H1 (cell line): ENCODE data around the gene DIS3L. TPM values are rescaled to one million over a fixed set of nuclear protein-coding genes. Genes with fewer than 3 reads are reported as not detected.

Source experiments
- CTCF ChIA-PET: fragments of 300-600 bp; sonication (Branson Sonifier 250); formaldehyde crosslinking; loops from one replicate; lab custom pipeline; 2021; ENCODE audit not compliant: partially characterized antibody; lab: Charles Lee
- POLR2A ChIA-PET: fragments of 300-600 bp; sonication (Branson Sonifier 250); formaldehyde crosslinking; loops from one replicate; lab custom pipeline; 2021; ENCODE audit warnings: inconsistent platforms; ENCODE audit not compliant: partially characterized antibody; lab: Charles Lee
- DNase-seq, 2 experiments: peaks; one replicate each; pipeline versions ENCODE4 v3.0.0 to v3.0.0-alpha.2; 2010 to 2022; ENCODE audit warnings: low spot score in 2 of 2, low read depth in 1 of 2, mixed read lengths in 1 of 2
- FAIRE-seq: peaks from 2 replicates; lab custom pipeline; 2011; peaks lifted over from hg19 to GRCh38; lab: Jason Lieb, UNC
- H2AFZ ChIP-seq: 2 replicates; pipeline ENCODE4 v1.8.1; 2012; ENCODE audit warnings: low read length, inconsistent platforms
- H2AK5ac ChIP-seq: 2 replicates; pipeline ENCODE4 v1.6.1; 2013; ENCODE audit warnings: low read depth, low read length
- H2BK120ac ChIP-seq: replicated peaks from 2 replicates; pipeline ENCODE3; 2013; ENCODE audit warnings: low read depth, low read length, inconsistent platforms
- H2BK12ac ChIP-seq: 2 replicates; pipeline ENCODE4 v1.6.1; 2013; ENCODE audit warnings: low read depth, low read length
- H2BK15ac ChIP-seq: 2 replicates; pipeline ENCODE4 v1.6.1; 2013; ENCODE audit warnings: low read length
- H2BK20ac ChIP-seq: 2 replicates; pipeline ENCODE4 v1.6.1; 2013; ENCODE audit warnings: low read length
- H2BK5ac ChIP-seq: 2 replicates; pipeline ENCODE4 v1.6.1; 2013; ENCODE audit warnings: low read depth, low read length
- H3K14ac ChIP-seq: 2 replicates; pipeline ENCODE4 v1.6.1; 2013; ENCODE audit warnings: inconsistent platforms; ENCODE audit not compliant: insufficient read length
- H3K18ac ChIP-seq: 2 replicates; pipeline ENCODE4 v1.6.1; 2013; ENCODE audit warnings: low read length; ENCODE audit errors: extremely low read depth
- H3K23ac ChIP-seq: 2 replicates; pipeline ENCODE4 v1.6.1; 2013; ENCODE audit warnings: inconsistent platforms; ENCODE audit not compliant: insufficient read length
- H3K23me2 ChIP-seq: 2 replicates; pipeline ENCODE4 v1.6.1; 2013; ENCODE audit warnings: low read depth, low read length
- H3K27ac ChIP-seq: 2 replicates; pipeline ENCODE4 v1.6.1; 2011; ENCODE audit warnings: low read depth, low read length, inconsistent platforms
- H3K27me3 ChIP-seq, 4 experiments: replicated peaks in 1 of 4; 1 replicate in 1 of 4; 2 replicates in 3 of 4; pipeline versions ENCODE4 v1.6.1 to v1.8.1; 2011 to 2013; ENCODE audit warnings: low read length in 3 of 4, mild to moderate bottlenecking in 3 of 4, inconsistent platforms in 2 of 4, mixed read lengths in 2 of 4, moderate library complexity in 1 of 4; ENCODE audit not compliant: control insufficient read depth in 3 of 4, insufficient read depth in 3 of 4; ENCODE audit errors: extremely low read depth in 1 of 4
- H3K36me3 ChIP-seq, 4 experiments: 2 replicates each; pipeline versions ENCODE4 v1.6.1 to v1.8.1; 2011 to 2013; ENCODE audit warnings: mild to moderate bottlenecking in 4 of 4, low read length in 3 of 4, moderate library complexity in 2 of 4, control low read depth in 1 of 4, inconsistent platforms in 1 of 4; ENCODE audit not compliant: insufficient read depth in 4 of 4, control insufficient read depth in 2 of 4
- H3K4ac ChIP-seq: replicated peaks from 2 replicates; pipeline ENCODE3; 2013; ENCODE audit warnings: low read length, low read depth, mixed read lengths, inconsistent platforms; ENCODE audit not compliant: insufficient read length
- H3K4me1 ChIP-seq, 4 experiments: replicated peaks in 1 of 4; 1 replicate in 1 of 4; 2 replicates in 3 of 4; pipeline versions ENCODE4 v1.6.1 to v1.8.1; 2011 to 2013; ENCODE audit warnings: low read length in 3 of 4, inconsistent platforms in 2 of 4, mixed read lengths in 1 of 4; ENCODE audit not compliant: insufficient read depth in 4 of 4, control insufficient read depth in 3 of 4
- H3K4me2 ChIP-seq, 2 experiments: 2 replicates each; pipeline versions ENCODE4 v1.6.1 to v1.8.1; 2011 to 2013; ENCODE audit warnings: low read depth in 2 of 2, low read length in 2 of 2, control low read depth in 1 of 2, inconsistent platforms in 1 of 2, mild to moderate bottlenecking in 1 of 2; ENCODE audit not compliant: insufficient read depth in 1 of 2
- H3K4me3 ChIP-seq, 4 experiments: fragments of 200-600, 300-600 bp in 1 of 4; sonication (generic), shearing (Covaris generic), sonication (Bioruptor Twin) in 1 of 4; 2 replicates each; pipeline versions ENCODE4 v1.5.1 to v1.8.1; 2011 to 2016; ENCODE audit warnings: low read length in 4 of 4, low read depth in 3 of 4, control low read depth in 2 of 4, inconsistent platforms in 2 of 4, mild to moderate bottlenecking in 2 of 4, mixed read lengths in 1 of 4, moderate library complexity in 1 of 4; ENCODE audit not compliant: insufficient read depth in 2 of 4; ENCODE audit errors: extremely low read depth in 1 of 4
- H3K56ac ChIP-seq: replicated peaks from 2 replicates; pipeline ENCODE3; 2013; ENCODE audit warnings: low read depth, mild to moderate bottlenecking, mixed read lengths, low read length, inconsistent platforms; ENCODE audit not compliant: insufficient read length
- H3K79me1 ChIP-seq: 2 replicates; pipeline ENCODE4 v1.6.1; 2013; ENCODE audit warnings: low read depth, low read length, control low read depth
- H3K79me2 ChIP-seq, 2 experiments: 2 replicates each; pipeline versions ENCODE4 v1.6.1 to v1.8.1; 2012 to 2013; ENCODE audit warnings: low read length in 2 of 2, mild to moderate bottlenecking in 2 of 2, inconsistent platforms in 1 of 2; ENCODE audit not compliant: insufficient read depth in 2 of 2, control insufficient read depth in 1 of 2
- H3K9ac ChIP-seq, 4 experiments: replicated peaks in 1 of 4; 1 replicate in 1 of 4; 2 replicates in 3 of 4; pipeline versions ENCODE4 v1.6.1 to v1.8.1; 2011 to 2013; ENCODE audit warnings: low read depth in 3 of 4, low read length in 3 of 4, control low read depth in 2 of 4, mild to moderate bottlenecking in 2 of 4, moderate library complexity in 2 of 4, inconsistent platforms in 1 of 4; ENCODE audit errors: extremely low read depth in 1 of 4
- H3K9me3 ChIP-seq, 2 experiments: 2 replicates each; pipeline versions ENCODE4 v1.6.1 to v1.8.1; 2012 to 2013; ENCODE audit warnings: mild to moderate bottlenecking in 2 of 2, moderate library complexity in 2 of 2, control low read depth in 1 of 2, inconsistent platforms in 1 of 2, low read depth in 1 of 2, low read length in 1 of 2, mixed read lengths in 1 of 2; ENCODE audit not compliant: insufficient read depth in 2 of 2
- H4K20me1 ChIP-seq, 2 experiments: replicated peaks in 1 of 2; 2 replicates each; pipeline versions ENCODE3 to v1.8.1; 2011 to 2013; ENCODE audit warnings: inconsistent platforms in 2 of 2, low read length in 2 of 2, mild to moderate bottlenecking in 1 of 2; ENCODE audit not compliant: insufficient read depth in 2 of 2, control insufficient read depth in 1 of 2
- H4K5ac ChIP-seq: 2 replicates; pipeline ENCODE4 v1.6.1; 2013; ENCODE audit warnings: low read length, low read depth, mixed read lengths, inconsistent platforms; ENCODE audit not compliant: insufficient read length
- H4K8ac ChIP-seq: 2 replicates; pipeline ENCODE4 v1.8.0; 2013; ENCODE audit warnings: mild to moderate bottlenecking, moderate library complexity, low read length, inconsistent platforms; ENCODE audit not compliant: insufficient read depth; ENCODE audit errors: extremely low read depth
- H4K91ac ChIP-seq: replicated peaks from 2 replicates; pipeline ENCODE3; 2013; ENCODE audit warnings: low read length, mixed read lengths, inconsistent platforms; ENCODE audit not compliant: insufficient read length
- ASH2L ChIP-seq: fragments of 200-600, 300-600 bp; sonication (generic); IDR thresholded peaks from one replicate; pipeline ENCODE4 v1.7.1; 2017; ENCODE audit warnings: low read length
- GABPA ChIP-seq: IDR thresholded peaks from 2 replicates; pipeline ENCODE4 v1.6.1; 2011; ENCODE audit warnings: mild to moderate bottlenecking, low read length, moderate library complexity, borderline replicate concordance; ENCODE audit not compliant: insufficient read depth
- HDAC2 ChIP-seq, 2 experiments: fragments of 300-600 bp in 1 of 2; sonication (generic) in 1 of 2; IDR thresholded peaks; 2 replicates each; pipeline ENCODE4 v1.6.1; 2011 to 2012; ENCODE audit warnings: low read depth in 2 of 2, low read length in 2 of 2, mild to moderate bottlenecking in 2 of 2, moderate library complexity in 2 of 2, borderline replicate concordance in 1 of 2, inconsistent platforms in 1 of 2
- JUN ChIP-seq: IDR thresholded peaks from 2 replicates; pipeline ENCODE4 v1.6.1; 2011; ENCODE audit warnings: low read depth, mild to moderate bottlenecking, improper control_type of control experiment, low read length
- POLR2A ChIP-seq, 2 experiments: IDR thresholded peaks; 1 replicate in 1 of 2; 2 replicates in 1 of 2; pipeline ENCODE4 v1.6.1; 2011; ENCODE audit warnings: low read depth in 2 of 2, low read length in 2 of 2, mild to moderate bottlenecking in 2 of 2; ENCODE audit errors: control extremely low read depth in 1 of 2
- RFX5 ChIP-seq: IDR thresholded peaks from 2 replicates; pipeline ENCODE4 v1.6.1; 2011; ENCODE audit warnings: low read depth, low read length, improper control_type of control experiment, borderline replicate concordance
- SRF ChIP-seq: IDR thresholded peaks from 2 replicates; pipeline ENCODE4 v1.6.1; 2011; ENCODE audit warnings: mild to moderate bottlenecking, low read depth, low read length, moderate library complexity
- TBP ChIP-seq: IDR thresholded peaks from 2 replicates; pipeline ENCODE4 v1.6.1; 2011; ENCODE audit warnings: low read depth, low read length, improper control_type of control experiment
- ZNF274 ChIP-seq: IDR thresholded peaks from 2 replicates; pipeline ENCODE4 v1.7.0; 2012; ENCODE audit warnings: low read length, borderline replicate concordance; ENCODE audit errors: extremely low read depth
- WGBS, 2 experiments: shearing (Covaris generic) in 1 of 2; methylation state at CpG; one replicate each; pipeline versions ENCODE4 v1.1.6 to v1.1.7; 2013 to 2015; ENCODE audit warnings: low lambda C conversion rate in 2 of 2, mixed read lengths in 2 of 2, inconsistent platforms in 1 of 2, low coverage in 1 of 2, missing lambda C conversion rate in 1 of 2; ENCODE audit not compliant: insufficient replicate concordance in 2 of 2, insufficient coverage in 1 of 2, insufficient read length in 1 of 2; ENCODE audit errors: extremely low coverage in 1 of 2, missing lambda C conversion rate in 1 of 2; 5-methylcytosine and 5-hydroxymethylcytosine counted together
- polyA plus RNA-seq, 7 experiments: library from polyadenylated mRNA; depleted of rRNA in 3 of 7; stranded (reverse) in 5 of 7; unstranded in 2 of 7; fragments of >200 nt in 5 of 7; fragments of 200-250 nt in 2 of 7; gene quantifications; 1 replicate in 5 of 7; 2 replicates in 1 of 7; 4 replicates in 1 of 7; pipeline versions ENCODE4 v1.2.1 to v1.2.3, GENCODE V29; 2011 to 2013; ENCODE audit warnings: missing spikeins in 2 of 7, mixed read lengths in 2 of 7
- total RNA-seq: library from RNA; stranded (reverse); fragmentation: NEBNext Ultra II Directional; extraction: Animal tissue kit (Norgen Biotek cat#: 25700); gene quantifications from 2 replicates; pipeline ENCODE4 v1.2.1, GENCODE V29; 2021
- TF ChIP-seq, protein P1 (sequence below): IDR thresholded peaks from 2 replicates; pipeline ENCODE4 v1.6.1; 2012; ENCODE audit warnings: inconsistent platforms

DIS3L gene
- total and polyA plus RNA-seq, 2 of the 8 experiments (the other 6 are each of a cell fraction or from before 2014, with no cell fraction given): 8.7 to 25.0 TPM

DNA sequence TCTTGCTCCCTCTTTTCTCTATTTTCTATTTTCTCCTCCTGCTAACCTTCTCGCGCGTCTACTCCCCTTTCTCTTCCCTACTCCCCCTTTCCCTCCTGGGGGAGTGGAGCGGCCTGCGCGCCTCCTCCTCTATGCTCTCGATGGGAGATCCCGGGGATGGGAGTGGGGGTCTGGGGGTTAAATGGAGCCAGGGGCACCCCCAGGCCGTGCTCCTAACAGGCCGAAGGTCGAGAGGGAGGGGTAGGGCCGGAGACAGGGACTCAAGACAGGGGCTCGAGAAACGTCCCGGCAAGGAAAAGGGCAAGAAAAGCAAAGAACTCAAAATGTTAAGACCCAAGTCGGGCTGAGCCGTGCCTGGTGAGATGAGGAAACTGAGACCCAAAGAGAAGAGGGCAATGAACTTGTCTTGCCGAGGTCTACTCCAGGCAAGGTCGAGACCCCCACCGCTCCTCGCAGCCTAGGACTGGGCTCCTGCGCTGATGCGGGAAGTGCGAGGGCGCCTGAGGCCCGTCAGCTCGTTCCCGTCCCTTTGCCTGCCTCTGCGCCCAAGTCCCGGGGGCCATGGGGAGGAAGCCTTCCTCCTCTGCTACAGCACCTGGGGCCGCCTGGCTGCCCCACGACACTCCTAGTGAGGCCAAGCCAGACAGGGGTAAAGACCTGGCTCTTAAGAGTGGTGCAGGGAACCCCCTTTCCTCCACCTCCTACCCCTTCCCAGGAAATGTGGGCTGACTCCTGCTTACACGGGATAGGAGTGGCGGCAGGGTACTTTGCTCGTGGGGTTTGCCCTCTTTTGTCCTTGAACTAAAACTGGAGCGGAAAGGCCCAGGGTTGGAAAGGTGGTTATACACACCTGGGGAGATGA lies 39.0 kb upstream of the DIS3L start:
- H3K4me1 ChIP-seq: peaks cover 13 to 24% (median 14%) of the 10 kb centered on the region in 4 experiments
- H3K9ac ChIP-seq: peak overlapping the region in 1 of 4 experiments; percentile 54; a peak in 2 of 7 replicates
- no peak overlapping the region for H3K27ac ChIP-seq
- H3K4me3 ChIP-seq: peak overlapping the region; percentile 62 to 88 (median 81)
- peak overlapping the region; percentile 83 for H2BK20ac ChIP-seq
- H4K91ac ChIP-seq: peak overlapping the region; percentile 11
- WGBS, 2 experiments: 3% methylated on average over 31 of the region's 36 CpGs; no CpG with 5 or more reads in 1 of the 2 experiments
- H2AK5ac ChIP-seq: no peak overlapping the region
- H2BK5ac ChIP-seq: peak overlapping the region; percentile 36; the same call in 1 of the 2 replicates
- H4K20me1 ChIP-seq: no peaks in the 10 kb centered on the region
- H3K14ac ChIP-seq: no peak overlapping the region
- peak overlapping the region; percentile 96 to 100 for H3K4me2 ChIP-seq
- FAIRE-seq (no peak), DNase-seq (peak in 1 of 2 experiments; percentile 81)
- no peak overlapping the region for H3K56ac ChIP-seq
- H2BK12ac ChIP-seq: peak overlapping the region; percentile 93; the same call in 1 of the 2 replicates
- no peak overlapping the region for H2BK15ac ChIP-seq
- H3K23me2 ChIP-seq: peaks cover 23% of the 10 kb centered on the region
- peaks cover 20 to 65% (median 59%) of the 10 kb centered on the region in 4 experiments for H3K27me3 ChIP-seq
- no peaks in the 10 kb centered on the region for H3K79me2 ChIP-seq
- ChIA-PET CTCF (interaction anchor here (0.9 to 1.2 kb wide), 4 partner anchors 14 to 112 kb away, joined by 3 to 4 read pairs (median 3); no protein-coding TSS in a partner anchor), POLR2A (interaction anchor here (0.8 to 1.7 kb wide), 7 partner anchors 10 to 251 kb away, joined by 3 to 4 read pairs (median 3); partner anchors contain the start of genes SNAPC5 and ZWILCH)
- H3K4ac ChIP-seq: no peak overlapping the region
- no peaks in the 10 kb centered on the region for H3K79me1 ChIP-seq
- no peak overlapping the region for H4K8ac ChIP-seq
- H4K5ac ChIP-seq: no peak overlapping the region
- H3K36me3 ChIP-seq: no peaks in the 10 kb centered on the region
- no peak overlapping the region for H3K23ac ChIP-seq
- peak overlapping the region; percentile 81; the same call in 1 of the 2 replicates for H3K18ac ChIP-seq
- no peak overlapping the region for H2BK120ac ChIP-seq
- H3K9me3 ChIP-seq: no peaks in the 10 kb centered on the region
- H2AFZ ChIP-seq: peak overlapping the region; percentile 88
- TF ChIP-seq, protein P1, sequence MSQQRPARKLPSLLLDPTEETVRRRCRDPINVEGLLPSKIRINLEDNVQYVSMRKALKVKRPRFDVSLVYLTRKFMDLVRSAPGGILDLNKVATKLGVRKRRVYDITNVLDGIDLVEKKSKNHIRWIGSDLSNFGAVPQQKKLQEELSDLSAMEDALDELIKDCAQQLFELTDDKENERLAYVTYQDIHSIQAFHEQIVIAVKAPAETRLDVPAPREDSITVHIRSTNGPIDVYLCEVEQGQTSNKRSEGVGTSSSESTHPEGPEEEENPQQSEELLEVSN: no peak
- TF ChIP-seq ZNF274: no peak
- TF ChIP-seq RFX5: no peak
- no peak for TF ChIP-seq TBP
- peak; percentile 91 for TF ChIP-seq ASH2L
- TF ChIP-seq HDAC2 (IDR thresholded peaks at IDR 0.05; ENCODE audit: borderline replicate concordance in 1 of 2, low read depth in 2 of 2, low read length in 2 of 2): no peak
- no peak for TF ChIP-seq SRF
- TF ChIP-seq GABPA: no peak
- no peak for TF ChIP-seq POLR2A (IDR thresholded peaks at IDR 0.05; ENCODE audit: control extremely low read depth in 1 of 2, low read depth in 2 of 2, low read length in 2 of 2)
- TF ChIP-seq JUN: no peak
